Measurements from ENCODE around the gene SYNRG. TPM values are rescaled to one million over a fixed set of nuclear protein-coding genes. Genes with fewer than 3 reads are reported as not detected.

SYNRG gene
- total RNA-seq, 1 experiment from 2014 or later: 40.5 TPM

- no TSS peak for BruUV-seq (replicated peaks)
- POLR2A ChIA-PET: no interaction called here
- Histone ChIP-seq H3K36me3 (ENCODE audit: control insufficient read depth, insufficient read depth, low read length) (peaks cover 2% of the 10 kb centered on the region; the same call in 1 of the 2 replicates), H3K9me3 (no peaks in the 10 kb centered on the region), H3K27me3 (replicated peaks; ENCODE audit: control insufficient read depth, insufficient read depth, low read length) (no peaks in the 10 kb centered on the region), H3K4me1 (peaks cover 10% of the 10 kb centered on the region; the same call in 1 of the 2 replicates), H3K4me3 (ENCODE audit: low read depth, low read length) (no peak overlapping the region)
- Mint-ChIP-seq H3K4me3 (ENCODE audit: unreplicated experiment) (no peak overlapping the region), H3K9me3 (ENCODE audit: unreplicated experiment) (no peaks in the 10 kb centered on the region), H3K27me3 (ENCODE audit: insufficient read depth, unreplicated experiment) (no peaks in the 10 kb centered on the region), H3K27ac (ENCODE audit: unreplicated experiment) (no peak overlapping the region), H3K36me3 (ENCODE audit: insufficient read depth, unreplicated experiment) (peaks cover 50% of the 10 kb centered on the region), H3K4me1 (ENCODE audit: low read depth, unreplicated experiment) (no peaks in the 10 kb centered on the region)
- intact Hi-C loops (cut with micrococcal nuclease; ENCODE audit: unreplicated experiment): no loop called here
- no peak for TF ChIP-seq CTCF (IDR thresholded peaks at IDR 0.05; ENCODE audit: insufficient read depth in 1 of 2, low read depth in 1 of 2, low read length in 1 of 2, severe bottlenecking in 1 of 2, unreplicated experiment in 1 of 2)
- CTCF ChIA-PET: interaction anchor here (0.6 kb wide), 2 partner anchors 278 to 961 kb away, joined by 4 to 6 read pairs; no protein-coding TSS in a partner anchor
- DNase-seq: no peak
These were observed 89.8 kb downstream of the SYNRG start for GRCh38 chr17:37519251-37519985.

DNA sequence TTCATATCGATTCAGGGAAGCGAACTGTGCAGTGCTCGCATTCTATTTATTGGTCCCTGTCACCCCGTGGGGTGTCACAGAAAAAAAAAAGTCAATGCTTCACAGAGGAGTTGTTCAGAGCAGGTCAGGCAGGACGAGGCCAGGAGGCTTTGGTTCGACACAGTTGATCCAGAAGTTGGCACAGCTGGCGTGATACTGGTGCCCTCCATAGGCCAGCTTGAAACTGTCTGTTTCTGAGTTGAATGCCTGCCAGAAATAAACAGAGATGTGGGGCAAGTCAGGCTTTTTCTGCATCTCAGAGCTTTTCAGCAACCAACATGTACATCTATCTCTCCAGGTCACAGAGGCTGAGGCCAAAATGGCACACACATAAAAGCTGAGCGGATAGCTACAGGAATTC lies 90.4 kb downstream of the SYNRG start:
- no peaks in the 10 kb centered on the region for H3K27me3 ChIP-seq (replicated peaks; ENCODE audit: control insufficient read depth, insufficient read depth, low read length)
- no peak overlapping the region for H3K4me3 Mint-ChIP-seq (ENCODE audit: unreplicated experiment)
- no peak overlapping the region for H3K4me3 ChIP-seq (ENCODE audit: low read depth, low read length)
- TF ChIP-seq CTCF (IDR thresholded peaks at IDR 0.05; ENCODE audit: insufficient read depth in 1 of 2, low read depth in 1 of 2, low read length in 1 of 2, severe bottlenecking in 1 of 2, unreplicated experiment in 1 of 2): no peak
- no peaks in the 10 kb centered on the region for H3K9me3 Mint-ChIP-seq (ENCODE audit: unreplicated experiment)
- no peak for DNase-seq
- peaks cover 10% of the 10 kb centered on the region; the same call in 1 of the 2 replicates for H3K4me1 ChIP-seq
- ChIA-PET POLR2A (no interaction called here), CTCF (interaction anchor here (0.6 kb wide), 2 partner anchors 277 to 960 kb away, joined by 4 to 6 read pairs; no protein-coding TSS in a partner anchor)
- H3K27me3 Mint-ChIP-seq (ENCODE audit: insufficient read depth, unreplicated experiment): no peaks in the 10 kb centered on the region
- H3K9me3 ChIP-seq: no peaks in the 10 kb centered on the region
- peaks cover 2% of the 10 kb centered on the region; the same call in 1 of the 2 replicates for H3K36me3 ChIP-seq (ENCODE audit: control insufficient read depth, insufficient read depth, low read length)
- H3K27ac Mint-ChIP-seq (ENCODE audit: unreplicated experiment): no peak overlapping the region
- H3K4me1 Mint-ChIP-seq (ENCODE audit: low read depth, unreplicated experiment): no peaks in the 10 kb centered on the region
- no TSS peak for BruUV-seq (replicated peaks)
- peaks cover 47% of the 10 kb centered on the region for H3K36me3 Mint-ChIP-seq (ENCODE audit: insufficient read depth, unreplicated experiment)
- intact Hi-C loops (cut with micrococcal nuclease; ENCODE audit: unreplicated experiment): no loop called here

DNA sequence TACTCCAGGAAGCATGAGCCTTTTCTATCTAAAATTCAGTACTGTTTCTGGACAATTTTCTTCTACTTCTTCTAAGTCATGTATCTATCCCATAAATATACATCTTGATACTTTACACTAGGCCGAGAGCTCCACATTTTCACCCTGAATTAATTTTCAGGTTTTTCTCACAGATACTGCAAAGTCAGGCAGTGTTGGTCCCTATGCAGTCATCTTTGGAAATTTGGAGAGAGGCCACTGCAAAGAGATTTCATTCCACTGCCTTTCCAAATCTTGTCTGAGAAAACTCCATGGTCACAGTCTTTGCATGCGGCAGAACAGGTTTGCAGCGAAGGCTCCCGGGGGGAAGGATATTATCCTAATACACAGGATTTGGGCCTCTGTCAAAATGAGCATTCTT lies 91.3 kb downstream of the SYNRG start:
- ChIA-PET CTCF (no interaction called here), POLR2A (no interaction called here)
- H3K36me3 ChIP-seq (ENCODE audit: control insufficient read depth, insufficient read depth, low read length): peaks cover 2% of the 10 kb centered on the region; the same call in 1 of the 2 replicates
- no peak overlapping the region for H3K4me3 ChIP-seq (ENCODE audit: low read depth, low read length)
- Mint-ChIP-seq H3K4me1 (ENCODE audit: low read depth, unreplicated experiment) (no peaks in the 10 kb centered on the region), H3K27me3 (ENCODE audit: insufficient read depth, unreplicated experiment) (no peaks in the 10 kb centered on the region), H3K36me3 (ENCODE audit: insufficient read depth, unreplicated experiment) (peaks cover 51% of the 10 kb centered on the region), H3K9me3 (ENCODE audit: unreplicated experiment) (no peaks in the 10 kb centered on the region), H3K4me3 (ENCODE audit: unreplicated experiment) (no peak overlapping the region), H3K27ac (ENCODE audit: unreplicated experiment) (no peak overlapping the region)
- peaks cover 10% of the 10 kb centered on the region; the same call in 1 of the 2 replicates for H3K4me1 ChIP-seq
- H3K9me3 ChIP-seq: no peaks in the 10 kb centered on the region
- H3K27me3 ChIP-seq (replicated peaks; ENCODE audit: control insufficient read depth, insufficient read depth, low read length): no peaks in the 10 kb centered on the region
- no peak for DNase-seq
- intact Hi-C loops (cut with micrococcal nuclease; ENCODE audit: unreplicated experiment): no loop called here
- TF ChIP-seq CTCF (IDR thresholded peaks at IDR 0.05; ENCODE audit: insufficient read depth in 1 of 2, low read depth in 1 of 2, low read length in 1 of 2, severe bottlenecking in 1 of 2, unreplicated experiment in 1 of 2): no peak
- TSS peak; percentile 11 for BruUV-seq (replicated peaks)

Data from Caco-2 (cell line).